T-helper 1 cell treated with Interleukin-12 subunit alpha and Interleukin-12 subunit beta and Interleukin-4 antibody, amounts not matched to agents 30 ng/mL and 1 ng/mL, for 36 hours (primary cell): Measurements from ENCODE around the gene NHS. TPM values are rescaled to one million over a fixed set of nuclear protein-coding genes. Genes with fewer than 3 reads are reported as not detected.

Source experiments
- intact Hi-C: fragments of 100-400 bp; cut with micrococcal nuclease; formaldehyde crosslinking; loops from one replicate; pipeline ENCODE4 v1.15.1; 2024
- total RNA-seq: library from RNA; stranded (reverse); gene quantifications from 2 replicates; pipeline ENCODE4 v1.2.3, GENCODE V29; 2022

Gene NHS
- 5.4 and 5.6 TPM in 2 replicates for total RNA-seq

GRCh38 chrX:17374619-17375366 lies at the start of gene NHS:
NHS (plus strand) TSS chrX:17375200; CDS start chrX:17375758, 558 bp downstream.
- intact Hi-C loops = no loop called here

DNA sequence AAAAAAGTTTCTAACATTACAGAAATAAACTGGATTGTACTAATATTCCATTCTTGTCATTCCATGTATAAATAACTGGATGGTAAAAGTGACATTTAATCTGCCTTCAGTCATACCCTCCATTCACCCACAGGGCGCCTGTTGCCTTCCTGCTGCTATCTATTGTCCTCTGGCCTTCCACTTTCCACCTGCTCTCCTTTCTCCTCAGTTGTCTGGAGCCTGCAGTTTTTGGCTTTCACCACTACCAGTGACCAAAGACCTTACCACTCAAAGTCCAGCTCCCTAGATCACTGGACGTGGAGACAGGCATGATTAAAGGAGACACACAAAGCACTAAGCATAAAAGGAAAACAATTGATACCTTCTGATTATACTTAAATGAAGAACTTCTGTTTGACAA lies 46.2 kb upstream of the NHS start:
- intact Hi-C loops = no loop called here

GRCh38 chrX:17336377-17336776 lies 38.6 kb upstream of the NHS start:
- intact Hi-C loops = no loop called here

DNA sequence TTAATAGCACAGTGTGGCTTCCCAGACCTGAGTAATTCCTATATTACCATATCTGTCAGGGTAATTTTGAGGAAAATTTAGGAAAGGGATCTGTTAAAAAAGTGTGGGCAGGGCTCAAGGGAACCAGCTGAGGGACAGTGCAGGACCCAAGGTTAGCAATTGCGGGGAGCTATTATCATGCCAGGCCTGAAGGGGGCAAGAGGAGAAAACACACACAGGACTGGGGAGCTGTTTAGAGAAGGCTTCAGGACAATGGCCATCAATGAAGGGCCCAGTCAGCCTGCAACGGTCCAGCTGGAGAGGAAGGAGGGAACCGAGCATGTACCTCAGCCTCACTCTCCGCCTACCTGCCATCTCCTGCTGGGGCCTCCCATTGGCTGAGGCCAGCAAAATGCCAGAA lies 19.0 kb upstream of the NHS start:
- intact Hi-C loops = no loop called here

GRCh38 chrX:17359500-17359899 lies 15.5 kb upstream of the NHS start:
- intact Hi-C loops = no loop called here

DNA sequence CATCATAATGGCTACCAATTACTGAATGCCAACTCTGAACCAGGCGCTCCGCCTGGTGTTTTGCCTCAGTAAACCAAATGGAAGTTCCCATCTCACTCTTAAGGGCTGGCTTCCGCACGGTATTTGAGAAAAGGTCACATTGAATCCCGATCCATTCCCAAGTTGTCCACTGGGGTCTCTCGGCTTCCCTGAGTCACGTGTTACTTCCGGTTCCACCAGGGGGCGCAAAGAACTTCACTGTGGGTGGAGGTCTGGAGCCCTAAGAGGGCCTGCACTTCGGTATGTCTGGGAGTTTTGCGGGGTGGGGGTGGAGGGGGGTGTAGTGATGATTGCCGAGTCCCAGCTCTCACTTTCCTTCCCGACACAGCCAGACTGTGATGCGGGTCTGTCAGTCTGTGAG lies 13.4 kb upstream of the NHS start:
- intact Hi-C loops = loop anchor here (10.0 kb wide), 1 partner anchor 333 kb away; no protein-coding TSS in a partner anchor

DNA sequence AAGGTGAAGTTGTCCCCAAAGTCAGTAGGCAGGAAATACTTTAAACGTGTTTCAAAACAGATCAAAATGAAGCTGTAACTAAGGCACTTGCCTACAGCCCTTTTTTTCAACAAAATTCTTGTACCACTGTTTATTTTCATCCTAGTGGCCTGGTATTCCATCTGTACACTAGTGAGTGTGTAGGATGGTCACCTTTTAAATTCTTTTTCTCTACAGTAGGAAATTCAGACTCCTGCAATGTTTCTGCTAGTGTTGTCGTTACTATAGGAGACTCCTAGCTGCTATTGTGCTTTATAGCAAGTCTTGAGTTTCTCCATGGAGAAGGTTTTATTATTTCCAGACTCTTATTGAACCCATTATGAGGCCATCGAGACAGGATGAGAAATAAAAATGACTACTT lies 7.0 kb upstream of the NHS start:
- intact Hi-C loops = loop anchor here (10.0 kb wide), 1 partner anchor 327 kb away; no protein-coding TSS in a partner anchor

DNA sequence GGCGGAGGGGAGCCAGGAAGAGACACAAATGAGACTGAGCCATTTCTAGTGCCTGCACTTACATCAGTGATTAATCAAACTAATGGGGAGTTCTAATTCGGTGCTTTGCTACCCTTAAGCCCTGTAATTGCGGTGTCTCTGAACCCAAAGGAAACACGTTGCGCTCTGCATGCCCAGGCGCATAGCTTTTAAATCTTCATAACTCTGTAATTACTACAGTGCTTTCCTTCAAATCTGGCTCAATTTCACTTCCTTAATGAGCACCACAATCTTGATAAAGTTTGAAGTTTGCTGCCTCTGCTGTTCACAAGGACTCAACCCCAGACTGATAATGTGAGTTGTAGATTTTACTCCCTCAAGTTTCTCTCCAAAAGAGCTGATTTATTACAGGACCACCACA lies 5.7 kb upstream of the NHS start:
- intact Hi-C loops = loop anchor here (10.0 kb wide), 1 partner anchor 325 kb away; no protein-coding TSS in a partner anchor

DNA sequence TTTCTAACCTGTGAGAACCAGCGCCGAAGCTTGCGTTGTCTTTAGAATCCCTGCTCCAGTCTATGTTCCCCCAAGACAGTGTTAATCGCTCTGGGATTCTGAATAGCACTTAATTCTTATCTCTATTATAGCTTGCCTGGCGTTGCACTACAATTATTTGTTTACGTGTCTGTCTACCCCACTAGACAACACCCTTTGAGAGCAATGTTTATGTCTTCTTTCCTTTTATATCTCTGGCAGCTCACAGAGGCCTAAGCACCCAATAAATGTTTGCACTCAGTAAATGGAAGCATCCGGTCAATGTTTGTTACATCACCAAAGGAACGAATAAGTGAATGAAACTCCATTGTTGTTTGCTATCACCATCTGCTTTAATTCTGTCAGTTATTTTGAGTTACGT lies 4.8 kb upstream of the NHS start:
- intact Hi-C loops = no loop called here

DNA sequence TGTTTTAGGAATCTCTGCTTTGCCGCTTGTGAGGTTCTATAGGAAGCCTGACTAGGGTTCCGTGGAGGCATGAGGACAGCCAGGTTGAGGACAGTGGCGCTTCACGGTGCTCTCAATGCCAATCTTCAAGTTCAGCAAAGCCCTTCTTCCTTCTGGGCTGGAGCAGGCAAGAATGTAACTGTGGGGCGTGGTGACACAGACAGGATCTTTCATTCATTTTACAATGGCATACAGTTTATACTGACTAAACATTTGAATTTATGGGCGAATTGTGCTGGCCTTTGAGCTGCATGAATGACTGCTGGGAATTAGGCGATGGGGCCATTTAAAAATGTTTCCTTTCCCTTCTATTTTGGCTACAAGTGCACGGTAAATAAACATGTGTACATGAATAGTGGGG lies 2.9 kb upstream of the NHS start:
- intact Hi-C loops = no loop called here

GRCh38 chrX:17373337-17373736 lies 1.7 kb upstream of the NHS start:
- intact Hi-C loops = no loop called here

DNA sequence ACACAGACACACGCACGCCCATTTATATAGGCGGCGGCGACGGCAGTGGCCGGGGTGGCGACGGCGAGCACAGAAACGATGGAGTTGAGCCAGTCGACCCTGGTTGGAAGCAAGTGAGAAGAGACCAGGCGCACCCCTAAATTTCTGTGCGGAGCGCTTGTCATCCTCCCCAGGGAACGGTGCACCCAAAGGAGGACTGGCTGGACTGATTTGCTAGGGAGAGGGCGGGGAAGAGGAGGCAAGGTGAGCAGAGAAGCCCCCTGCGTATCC lies 302 bp downstream of the NHS start:
- intact Hi-C loops = no loop called here

DNA sequence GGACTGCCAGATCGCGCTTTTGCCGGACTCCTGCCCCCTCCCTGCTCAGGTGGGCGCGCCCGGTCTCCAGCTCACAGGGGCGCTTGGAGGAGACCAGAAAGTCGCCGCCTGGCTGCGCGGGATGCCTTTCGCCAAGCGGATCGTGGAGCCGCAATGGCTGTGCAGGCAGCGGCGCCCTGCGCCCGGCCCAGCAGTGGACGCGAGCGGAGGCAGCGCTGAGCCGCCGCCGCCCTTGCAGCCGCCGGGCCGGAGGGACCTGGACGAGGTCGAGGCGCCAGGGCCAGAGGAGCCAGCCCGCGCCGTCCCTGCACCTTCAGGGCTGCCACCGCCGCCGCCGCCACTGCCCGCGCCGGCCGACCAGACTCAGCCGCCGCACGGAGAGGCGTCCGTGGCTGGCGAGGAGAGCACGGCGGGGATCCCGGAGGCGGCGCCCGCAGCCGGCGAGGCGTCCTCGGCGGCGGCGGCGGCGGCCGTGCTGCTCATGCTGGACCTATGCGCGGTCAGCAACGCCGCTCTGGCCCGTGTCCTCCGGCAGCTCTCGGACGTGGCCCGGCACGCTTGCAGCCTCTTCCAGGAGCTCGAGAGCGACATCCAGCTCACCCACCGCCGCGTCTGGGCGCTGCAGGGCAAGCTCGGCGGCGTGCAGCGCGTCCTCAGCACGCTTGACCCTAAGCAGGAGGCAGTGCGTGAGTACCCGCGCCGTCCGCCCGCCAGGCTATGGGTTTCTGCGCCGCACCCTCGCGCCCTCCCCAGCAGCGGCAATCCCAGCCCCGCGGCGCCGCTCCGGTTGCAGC lies 834 bp downstream of the NHS start:
- intact Hi-C loops = no loop called here

GRCh38 chrX:17376431-17377077 lies 1.6 kb downstream of the NHS start:
- intact Hi-C loops = no loop called here

- intact Hi-C loops = no loop called here
Observed at GRCh38 chrX:17377091-17377717, 2.2 kb downstream of the NHS start.

DNA sequence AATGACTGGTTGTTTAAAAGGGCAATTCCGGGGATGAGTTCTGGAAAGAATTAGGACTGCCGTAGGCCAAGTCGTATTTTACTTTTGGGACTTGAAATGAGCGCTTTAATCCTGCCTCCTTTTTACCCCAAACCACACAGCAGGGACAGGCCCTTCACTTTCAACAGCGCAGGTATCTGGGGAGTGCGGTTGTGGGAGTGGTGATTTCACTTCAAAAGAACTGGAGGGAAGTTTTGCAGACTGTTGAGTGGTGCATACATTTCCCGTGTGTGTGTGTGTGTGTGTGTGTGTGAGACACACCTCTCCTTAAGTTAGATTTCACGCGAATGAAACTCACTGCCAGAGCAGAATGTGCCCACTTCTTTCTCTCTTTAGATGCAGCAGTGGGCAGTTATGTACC lies 2.8 kb downstream of the NHS start:
- intact Hi-C loops = no loop called here

DNA sequence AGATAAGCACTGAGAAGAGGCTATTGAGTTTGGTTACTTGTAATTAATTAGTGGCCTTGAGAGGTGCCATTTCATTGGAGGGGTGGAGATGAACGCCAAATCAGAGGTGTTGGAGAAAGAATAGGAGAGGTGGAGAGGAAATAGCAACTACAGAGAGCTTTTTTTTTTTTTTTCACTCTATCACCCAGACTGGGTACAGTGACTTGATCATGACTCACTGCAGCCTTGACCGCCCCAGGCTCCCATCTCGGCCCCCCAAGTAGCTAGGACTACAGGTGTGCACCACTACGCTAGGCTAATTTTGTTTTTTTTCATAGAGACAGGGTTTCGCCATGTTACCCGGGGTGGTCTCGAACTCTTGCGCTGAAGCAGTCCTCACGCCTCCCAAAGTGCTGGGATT lies 5.2 kb downstream of the NHS start:
- intact Hi-C loops = no loop called here

DNA sequence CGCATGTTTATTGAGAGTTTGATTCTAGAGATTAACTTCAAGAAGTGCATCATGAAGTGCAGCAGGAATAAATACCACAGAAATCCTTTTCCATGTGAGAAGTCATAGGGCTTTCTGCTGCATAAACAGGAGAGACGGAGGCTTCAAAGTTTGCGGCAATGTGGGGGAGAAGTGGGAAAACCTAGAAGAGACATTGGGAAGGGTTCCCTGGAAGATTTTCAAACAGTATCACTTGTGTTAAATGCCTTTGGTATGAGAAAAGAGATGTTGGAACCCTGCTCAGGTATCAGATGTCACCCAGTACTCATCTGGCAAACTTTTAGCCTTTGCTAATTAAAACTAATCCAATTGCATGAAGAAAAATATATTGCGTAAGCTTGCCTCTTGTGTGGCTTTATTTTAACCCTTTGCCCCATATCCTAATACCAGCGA lies 15.4 kb downstream of the NHS start:
- intact Hi-C loops = no loop called here

DNA sequence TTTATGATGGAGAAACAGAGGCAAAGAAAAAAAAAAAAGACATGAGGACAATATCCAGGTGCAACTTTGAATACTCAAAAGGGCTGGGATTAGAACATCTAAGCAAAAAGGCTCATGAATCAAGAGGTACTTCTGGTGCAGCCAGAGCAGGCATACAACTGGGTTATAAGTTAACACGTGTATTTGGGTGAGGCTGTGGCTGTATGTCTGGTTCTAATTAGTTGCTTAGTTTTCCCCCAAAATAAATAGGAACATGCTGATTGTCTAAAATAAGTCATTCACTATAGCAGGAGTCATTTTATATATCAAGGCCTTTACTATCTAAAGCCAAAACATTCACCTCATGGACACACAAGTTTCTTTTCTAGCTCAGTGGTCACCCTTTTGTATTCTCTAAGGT lies 20.2 kb downstream of the NHS start:
- intact Hi-C loops = no loop called here

DNA sequence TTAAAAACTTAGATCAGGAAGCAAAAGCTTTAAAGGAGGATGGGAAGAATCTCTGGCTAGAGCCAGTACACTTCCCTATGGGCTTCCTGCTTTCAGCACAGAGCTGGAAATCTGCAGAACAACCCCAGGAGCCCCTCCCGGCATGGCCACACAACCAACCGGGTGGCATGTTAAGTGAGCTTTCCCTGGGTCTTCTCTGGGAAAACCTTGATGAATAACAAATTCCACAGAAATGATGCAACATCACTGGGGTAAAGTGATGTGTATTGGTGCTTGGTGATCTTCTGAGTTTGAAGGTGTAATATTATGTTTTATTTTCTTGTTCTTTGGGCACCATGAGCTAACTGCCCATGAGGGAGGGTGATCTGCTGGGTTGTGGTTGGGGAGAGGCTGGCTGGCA lies 22.1 kb downstream of the NHS start:
- intact Hi-C loops = no loop called here

- intact Hi-C loops = no loop called here
Observed at GRCh38 chrX:17403189-17403691, 28.2 kb downstream of the NHS start.

- intact Hi-C loops = no loop called here
Observed at GRCh38 chrX:17403972-17404371, 29.0 kb downstream of the NHS start.
